Activated CD8-positive, alpha-beta memory T cell treated with anti-CD3 and anti-CD28 coated beads, Interleukin-2, amount 50 U/mL, for 4 hours (primary cell): ENCODE results near the gene CYP4F3.
"Not testable (repeated sequence)": the region's sequence is repeated elsewhere in the genome, so short reads cannot be mapped to it uniquely, and the experiment has no call there.

ENCODE experiments used
- DNase-seq: peaks from one replicate; pipeline ENCODE4 v3.0.0-alpha.2; 2020

CYP4F3 gene

GRCh38 chr19:15671891-15672579 lies 31.3 kb downstream of the CYP4F3 start:
- DNase-seq: no peak

DNA sequence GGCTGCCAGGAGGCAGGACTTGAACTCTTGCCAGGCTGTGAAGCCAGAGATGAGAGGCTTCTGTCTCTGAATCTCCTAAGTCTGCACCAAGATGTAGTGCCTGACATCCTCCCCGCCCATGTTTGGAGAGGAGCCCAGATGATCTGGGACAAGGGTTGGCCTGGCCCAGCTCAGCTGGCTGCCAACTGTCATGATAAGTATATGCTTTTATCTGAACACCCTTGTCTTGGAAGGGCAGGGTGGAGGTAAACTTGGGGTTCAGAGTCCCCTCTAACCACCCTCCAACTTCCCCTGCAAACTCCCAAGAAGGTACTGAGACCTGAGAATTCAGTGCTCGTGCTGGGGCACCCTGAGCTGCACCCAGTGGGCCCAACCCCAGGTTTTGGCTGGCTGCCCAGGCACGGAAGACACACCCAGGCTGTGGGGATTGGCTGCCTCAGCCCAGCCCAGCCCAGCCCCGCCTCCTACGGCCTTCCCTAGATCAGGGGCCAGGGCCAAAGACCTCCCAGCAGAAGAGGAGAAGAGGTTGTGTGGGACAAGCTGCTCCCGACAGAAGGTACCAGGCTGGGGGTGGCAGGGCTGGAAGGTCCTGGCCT lies 32.0 kb downstream of the CYP4F3 start, which contains the start of gene CYP4F12:
CYP4F12 (plus strand) TSS at position 508 of the 596 bp plus-strand sequence. CDS start 443 bp downstream, outside the sequence.
- no peak for DNase-seq

- DNase-seq: no peak
Measured at GRCh38 chr19:15673176-15673654, 32.5 kb downstream of the CYP4F3 start.

GRCh38 chr19:15675560-15675959 lies 34.9 kb downstream of the CYP4F3 start:
- no peak for DNase-seq

GRCh38 chr19:15679089-15679488 lies 38.4 kb downstream of the CYP4F3 start:
- DNase-seq: no peak

DNA sequence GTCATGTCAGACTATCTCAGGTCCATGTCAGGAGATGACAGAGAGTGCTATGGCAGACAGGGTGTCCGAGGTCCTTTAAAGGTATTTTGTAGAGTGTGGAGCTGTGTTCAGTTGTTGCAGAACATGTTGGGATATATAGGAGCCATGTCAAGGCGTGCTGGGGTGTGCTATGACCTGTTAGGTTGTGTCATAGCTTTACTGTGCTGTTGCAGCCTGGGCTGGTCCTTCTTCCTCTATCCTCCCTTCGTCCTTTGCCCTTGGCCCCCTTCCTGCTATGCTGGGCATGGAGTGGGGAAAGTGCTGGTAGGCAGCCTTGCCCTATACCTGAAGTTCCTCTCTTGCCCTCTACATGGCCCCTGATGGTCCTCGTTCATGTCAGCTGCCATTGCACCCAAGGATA lies 39.2 kb downstream of the CYP4F3 start:
- DNase-seq: not testable (repeated sequence)

- DNase-seq: no peak
Measured at GRCh38 chr19:15680478-15681322, 40.0 kb downstream of the CYP4F3 start.

DNA sequence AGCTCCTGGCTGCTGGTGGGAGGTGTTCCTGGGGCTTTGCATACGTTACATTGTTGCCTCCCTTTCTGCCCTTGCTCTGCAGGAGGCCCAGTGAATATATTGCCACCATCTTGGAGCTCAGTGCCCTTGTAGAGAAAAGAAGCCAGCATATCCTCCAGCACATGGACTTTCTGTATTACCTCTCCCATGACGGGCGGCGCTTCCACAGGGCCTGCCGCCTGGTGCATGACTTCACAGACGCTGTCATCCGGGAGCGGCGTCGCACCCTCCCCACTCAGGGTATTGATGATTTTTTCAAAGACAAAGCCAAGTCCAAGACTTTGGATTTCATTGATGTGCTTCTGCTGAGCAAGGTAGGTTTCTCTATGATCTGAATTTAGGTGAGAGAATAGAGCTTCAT lies 42.7 kb downstream of the CYP4F3 start:
- no peak for DNase-seq

- DNase-seq: no peak
Measured at GRCh38 chr19:15684828-15685227, 44.1 kb downstream of the CYP4F3 start.

GRCh38 chr19:15696654-15697194 lies 56.0 kb downstream of the CYP4F3 start:
- DNase-seq: no peak

GRCh38 chr19:15701757-15702533 lies 61.2 kb downstream of the CYP4F3 start:
- DNase-seq: no peak

GRCh38 chr19:15702534-15702930 lies 61.8 kb downstream of the CYP4F3 start:
- DNase-seq: no peak
